ENCODE results near the gene TUBB. TPM values are rescaled to one million over a fixed set of nuclear protein-coding genes. Genes with fewer than 3 reads are reported as not detected.
A peak's percentile ranks its signal among the peaks of the same experiment; 100 is the strongest.

Gene TUBB
- total and polyA plus RNA-seq, 2 experiments from 2014 or later = 433 to 460 TPM

GRCh38 chr6:30743099-30744053 lies 23.2 kb downstream of the TUBB start:
- Histone ChIP-seq H4K20me1 (ENCODE audit: insufficient read depth, poor library complexity, severe bottlenecking) (no peaks in the 10 kb centered on the region), H3K4me2 (peak overlapping the region; percentile 92), H3K36me3 (replicated peaks; ENCODE audit: insufficient read depth, low read depth) (no peaks in the 10 kb centered on the region), H3K9me3 (ENCODE audit: low read depth) (no peaks in the 10 kb centered on the region), H3K79me2 (peaks cover 50% of the 10 kb centered on the region), H3K27ac (peak overlapping the region; percentile 94), H3K27me3 (no peaks in the 10 kb centered on the region), H3K4me1 (ENCODE audit: insufficient read depth) (peaks cover 18% of the 10 kb centered on the region), H2AFZ (no peak overlapping the region), H3K9me2 (replicated peaks; ENCODE audit: insufficient read depth) (no peaks in the 10 kb centered on the region), H3K4me3 (peak overlapping the region; percentile 91)
- WGBS (ENCODE audit: low lambda C conversion rate, missing lambda C conversion rate) = 2% methylated on average over 54 of the region's 55 CpGs
- TF ChIP-seq CTCF (IDR thresholded peaks at IDR 0.05; ENCODE audit: poor library complexity) (no peak), EZH2 (IDR thresholded peaks at IDR 0.05; ENCODE audit: borderline replicate concordance) (no peak)
- DNase-seq (ENCODE audit: low spot score) = no peak

- Histone ChIP-seq H4K20me1 (ENCODE audit: insufficient read depth, poor library complexity, severe bottlenecking) (no peaks in the 10 kb centered on the region), H3K27ac (peak within 1 kb of the TSS; percentile 94), H3K4me1 (ENCODE audit: insufficient read depth) (peaks cover 27% of the 10 kb centered on the region), H3K4me3 (peak within 1 kb of the TSS; percentile 91), H3K36me3 (replicated peaks; ENCODE audit: insufficient read depth, low read depth) (no peaks in the 10 kb centered on the region), H3K9me3 (ENCODE audit: low read depth) (no peaks in the 10 kb centered on the region), H3K79me2 (peaks cover 42% of the 10 kb centered on the region), H3K27me3 (no peaks in the 10 kb centered on the region), H2AFZ (no peak within 1 kb of the TSS), H3K9me2 (replicated peaks; ENCODE audit: insufficient read depth) (no peaks in the 10 kb centered on the region), H3K4me2 (peak within 1 kb of the TSS; percentile 92)
- no peak for TF ChIP-seq EZH2 (IDR thresholded peaks at IDR 0.05; ENCODE audit: borderline replicate concordance)
- TF ChIP-seq EZH2phosphoT487 (IDR thresholded peaks at IDR 0.05; ENCODE audit: low read depth, severe bottlenecking, unreplicated experiment) = no peak
- peak; percentile 73 for TF ChIP-seq CTCF (IDR thresholded peaks at IDR 0.05; ENCODE audit: poor library complexity)
- WGBS (ENCODE audit: low lambda C conversion rate, missing lambda C conversion rate) = 2% methylated on average over 48 of the region's 54 CpGs
- peak; percentile 94 for DNase-seq (ENCODE audit: low spot score)
These were observed 24.1 kb downstream of the TUBB start, which contains the start of gene IER3 for GRCh38 chr6:30744054-30744805. Gene IER3 (minus strand): TSS chr6:30744547. CDS start chr6:30744518, 29 bp downstream.

DNA sequence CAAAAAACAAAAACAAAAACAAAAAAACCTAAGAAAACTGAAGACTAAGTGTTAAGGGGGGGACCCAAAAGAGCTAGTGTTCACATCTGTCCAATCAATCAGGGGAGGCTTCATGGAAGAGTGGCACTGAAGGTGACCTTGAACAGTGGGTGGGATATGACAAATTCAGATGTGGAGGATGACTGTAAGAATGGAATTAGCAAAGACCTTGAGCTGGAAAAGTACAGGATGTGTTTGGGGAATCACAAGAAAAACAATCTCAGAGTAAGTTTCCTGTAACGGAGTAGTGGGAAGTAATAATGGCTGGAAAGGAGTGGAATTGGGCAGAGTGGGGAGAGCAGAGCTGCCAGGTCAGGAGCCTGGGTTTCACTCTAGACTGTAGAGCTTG lies 27.1 kb downstream of the TUBB start:
- peaks cover 12% of the 10 kb centered on the region for H3K79me2 ChIP-seq

More for the DNA sequence above, 27.1 kb downstream of the TUBB start:
- no peak for TF ChIP-seq EZH2phosphoT487 (IDR thresholded peaks at IDR 0.05; ENCODE audit: low read depth, severe bottlenecking, unreplicated experiment)
- DNase-seq (ENCODE audit: low spot score) = no peak
- Histone ChIP-seq H3K9me2 (replicated peaks; ENCODE audit: insufficient read depth) (no peaks in the 10 kb centered on the region), H3K27me3 (no peaks in the 10 kb centered on the region), H3K4me1 (ENCODE audit: insufficient read depth) (peaks cover 40% of the 10 kb centered on the region), H3K27ac (peak overlapping the region; percentile 91), H3K4me2 (no peak overlapping the region), H3K9me3 (ENCODE audit: low read depth) (no peaks in the 10 kb centered on the region), H3K36me3 (replicated peaks; ENCODE audit: insufficient read depth, low read depth) (no peaks in the 10 kb centered on the region), H2AFZ (no peak overlapping the region), H4K20me1 (ENCODE audit: insufficient read depth, poor library complexity, severe bottlenecking) (no peaks in the 10 kb centered on the region), H3K4me3 (no peak overlapping the region)
- WGBS (ENCODE audit: low lambda C conversion rate, missing lambda C conversion rate) = 80% methylated on average over 1 of the region's 1 CpG
